CD4-positive, alpha-beta T cell (primary cell): ENCODE results near the gene PCDHAC2. TPM values are rescaled to one million over a fixed set of nuclear protein-coding genes. Genes with fewer than 3 reads are reported as not detected.

ENCODE experiments used
- ATAC-seq: fragments of 200-7000 bp; cut with Tn5 transposase; one replicate; pipeline ENCODE4 v1.10.0; 2022; ENCODE audit warnings: mild to moderate bottlenecking; ENCODE audit not compliant: poor library complexity
- CTCF ChIA-PET: fragments of 350-600 bp; sonication (Branson Sonifier 250); formaldehyde crosslinking; loops from one replicate; lab custom pipeline; 2021; ENCODE audit warnings: antibody characterized with exemption, inconsistent platforms; lab: Charles Lee
- POLR2A ChIA-PET: fragments of 350-600 bp; sonication (Branson Sonifier 250); formaldehyde crosslinking; loops from one replicate; lab custom pipeline; 2021; ENCODE audit warnings: antibody characterized with exemption, inconsistent platforms; lab: Charles Lee
- DNase-seq, 14 experiments: peaks; one replicate each; pipeline ENCODE4 v3.0.0-alpha.2; 2013 to 2020; ENCODE audit warnings: mixed read lengths in 2 of 14
- H3K27ac ChIP-seq, 2 donors: one replicate each; pipeline versions ENCODE4 v1.5.1 to v1.7.0; 2013; ENCODE audit warnings: low read length in 2 of 2, low read depth in 1 of 2, mild to moderate bottlenecking in 1 of 2
- H3K27me3 ChIP-seq, 2 experiments: 1 replicate in 1 of 2; 2 replicates in 1 of 2; pipeline versions ENCODE4 v1.6.1 to v1.7.0; 2013; ENCODE audit warnings: low read length in 2 of 2, control low read depth in 1 of 2, mild to moderate bottlenecking in 1 of 2, moderate library complexity in 1 of 2; ENCODE audit not compliant: insufficient read depth in 2 of 2, control insufficient read depth in 1 of 2
- H3K36me3 ChIP-seq: one replicate; pipeline ENCODE4 v1.6.1; 2013; ENCODE audit warnings: low read length, control low read depth; ENCODE audit not compliant: insufficient read depth
- H3K4me1 ChIP-seq: one replicate; pipeline ENCODE4 v1.6.1; 2013; ENCODE audit warnings: low read length, control low read depth; ENCODE audit not compliant: insufficient read depth
- H3K4me3 ChIP-seq: one replicate; pipeline ENCODE4 v1.5.1; 2013; ENCODE audit warnings: mild to moderate bottlenecking, low read length, moderate library complexity
- H3K9me3 ChIP-seq, 2 experiments: 1 replicate in 1 of 2; 2 replicates in 1 of 2; pipeline versions ENCODE4 v1.6.1 to v1.7.0; 2013; ENCODE audit warnings: low read length in 2 of 2, mild to moderate bottlenecking in 2 of 2, control low read depth in 1 of 2, moderate library complexity in 1 of 2; ENCODE audit not compliant: control insufficient read depth in 1 of 2, insufficient read depth in 1 of 2
- H3K27ac Mint-ChIP-seq: one replicate; pipeline ENCODE4 v1.8.0; 2020; ENCODE audit warnings: mixed read lengths
- H3K27me3 Mint-ChIP-seq: one replicate; pipeline ENCODE4 v1.8.0; 2021; ENCODE audit warnings: mixed read lengths
- H3K36me3 Mint-ChIP-seq: one replicate; pipeline ENCODE4 v1.8.0; 2021; ENCODE audit warnings: low read depth, mixed read lengths
- H3K4me1 Mint-ChIP-seq: one replicate; pipeline ENCODE4 v1.8.0; 2021; ENCODE audit warnings: low read depth, mixed read lengths
- H3K4me3 Mint-ChIP-seq: one replicate; pipeline ENCODE4 v1.8.0; 2020; ENCODE audit warnings: mild to moderate bottlenecking, mixed read lengths
- H3K9me3 Mint-ChIP-seq: one replicate; pipeline ENCODE4 v1.8.0; 2020; ENCODE audit warnings: mixed read lengths
- intact Hi-C, 2 experiments: fragments of 100-400 bp; cut with DNase I in 1 of 2; cut with micrococcal nuclease in 1 of 2; formaldehyde crosslinking; loops; one replicate each; pipeline versions ENCODE4 v1.15.1 to v1.9.0; 2023 to 2025; cut with DNase I, micrococcal nuclease
- total RNA-seq, 174 experiments: library from RNA in 2 of 174; stranded (reverse) in 2 of 174; gene quantifications; one replicate each; pipeline ENCODE4 v1.2.3 and lab custom pipeline; 2021 to 2026
- TF ChIP-seq, protein P1 (sequence below): fragments of 200-600 bp; IDR thresholded peaks from one replicate; pipeline ENCODE4 v1.8.0; 2022; ENCODE audit warnings: antibody characterized with exemption, mild to moderate bottlenecking

The PCDHAC2 gene
- total RNA-seq, 2 experiments from 2014 or later: not detected

- H3K4me3 Mint-ChIP-seq: no peak overlapping the region
- DNase-seq (no peak), ATAC-seq (no peak)
- H3K9me3 Mint-ChIP-seq: no peaks in the 10 kb centered on the region
- peaks cover 25% of the 10 kb centered on the region in 2 experiments for H3K27me3 ChIP-seq
- ChIA-PET CTCF (no interaction called here), POLR2A (no interaction called here)
- H3K27ac Mint-ChIP-seq: no peak overlapping the region
- H3K4me1 Mint-ChIP-seq: peaks cover 9% of the 10 kb centered on the region
- H3K36me3 Mint-ChIP-seq: no peaks in the 10 kb centered on the region
- H3K36me3 ChIP-seq: no peaks in the 10 kb centered on the region
- intact Hi-C loops: no loop called here
- H3K9me3 ChIP-seq: peaks cover 0 to 6% of the 10 kb centered on the region in 2 experiments
- H3K4me3 ChIP-seq: no peak overlapping the region
- H3K27me3 Mint-ChIP-seq: peaks cover 71% of the 10 kb centered on the region
- TF ChIP-seq, protein P1, sequence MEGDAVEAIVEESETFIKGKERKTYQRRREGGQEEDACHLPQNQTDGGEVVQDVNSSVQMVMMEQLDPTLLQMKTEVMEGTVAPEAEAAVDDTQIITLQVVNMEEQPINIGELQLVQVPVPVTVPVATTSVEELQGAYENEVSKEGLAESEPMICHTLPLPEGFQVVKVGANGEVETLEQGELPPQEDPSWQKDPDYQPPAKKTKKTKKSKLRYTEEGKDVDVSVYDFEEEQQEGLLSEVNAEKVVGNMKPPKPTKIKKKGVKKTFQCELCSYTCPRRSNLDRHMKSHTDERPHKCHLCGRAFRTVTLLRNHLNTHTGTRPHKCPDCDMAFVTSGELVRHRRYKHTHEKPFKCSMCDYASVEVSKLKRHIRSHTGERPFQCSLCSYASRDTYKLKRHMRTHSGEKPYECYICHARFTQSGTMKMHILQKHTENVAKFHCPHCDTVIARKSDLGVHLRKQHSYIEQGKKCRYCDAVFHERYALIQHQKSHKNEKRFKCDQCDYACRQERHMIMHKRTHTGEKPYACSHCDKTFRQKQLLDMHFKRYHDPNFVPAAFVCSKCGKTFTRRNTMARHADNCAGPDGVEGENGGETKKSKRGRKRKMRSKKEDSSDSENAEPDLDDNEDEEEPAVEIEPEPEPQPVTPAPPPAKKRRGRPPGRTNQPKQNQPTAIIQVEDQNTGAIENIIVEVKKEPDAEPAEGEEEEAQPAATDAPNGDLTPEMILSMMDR: no peak
- H3K27ac ChIP-seq: no peak overlapping the region
- H3K4me1 ChIP-seq: peaks cover 7% of the 10 kb centered on the region
These were observed 37.7 kb downstream of the PCDHAC2 start for GRCh38 chr5:141003791-141004611.

DNA sequence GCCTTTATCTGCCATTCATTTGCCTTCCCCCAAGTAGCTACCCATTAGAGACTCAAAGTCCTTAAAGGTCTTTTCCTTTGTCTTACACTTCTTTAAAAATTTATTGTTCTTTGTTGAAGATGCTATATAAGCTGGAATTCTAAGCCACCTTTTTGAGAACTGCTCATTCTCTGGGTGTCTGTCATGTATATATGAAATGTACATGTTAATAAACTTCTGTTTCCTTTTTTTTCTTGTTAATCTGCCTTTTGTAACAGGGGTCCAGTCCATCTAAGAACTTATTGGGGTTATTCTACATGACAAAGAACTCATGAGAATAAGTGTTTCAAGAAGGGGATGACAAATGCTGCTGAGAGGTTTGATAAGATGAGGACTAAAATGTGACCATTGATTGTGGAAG is 41.5 kb downstream of the PCDHAC2 start:
- Mint-ChIP-seq H3K4me1 (no peaks in the 10 kb centered on the region), H3K27me3 (peaks cover 45% of the 10 kb centered on the region), H3K36me3 (no peaks in the 10 kb centered on the region), H3K4me3 (no peak overlapping the region), H3K27ac (no peak overlapping the region), H3K9me3 (no peaks in the 10 kb centered on the region)
- Histone ChIP-seq H3K4me3 (no peak overlapping the region), H3K27me3 (peaks cover 10 to 19% of the 10 kb centered on the region in 2 experiments), H3K4me1 (no peaks in the 10 kb centered on the region), H3K27ac (no peak overlapping the region), H3K36me3 (no peaks in the 10 kb centered on the region), H3K9me3 (no peaks in the 10 kb centered on the region)
- POLR2A ChIA-PET: no interaction called here
- DNase-seq: no peak
- CTCF ChIA-PET: no interaction called here
- TF ChIP-seq, protein P1: no peak
- ATAC-seq: no peak
- intact Hi-C loops: no loop called here

- Mint-ChIP-seq H3K27me3 (peaks cover 29% of the 10 kb centered on the region), H3K9me3 (no peaks in the 10 kb centered on the region), H3K36me3 (no peaks in the 10 kb centered on the region), H3K4me3 (no peak overlapping the region), H3K4me1 (no peaks in the 10 kb centered on the region), H3K27ac (no peak overlapping the region)
- no peaks in the 10 kb centered on the region for H3K36me3 ChIP-seq
- ATAC-seq (no peak), DNase-seq (no peak)
- H3K4me3 ChIP-seq: no peak overlapping the region
- peaks cover 2 to 6% of the 10 kb centered on the region in 2 experiments for H3K27me3 ChIP-seq
- CTCF ChIA-PET: no interaction called here
- H3K9me3 ChIP-seq: no peaks in the 10 kb centered on the region
- TF ChIP-seq, protein P1: no peak
- POLR2A ChIA-PET: no interaction called here
- no peaks in the 10 kb centered on the region for H3K4me1 ChIP-seq
- intact Hi-C loops: no loop called here
- no peak overlapping the region for H3K27ac ChIP-seq
These were observed 43.9 kb downstream of the PCDHAC2 start for GRCh38 chr5:141010047-141010793.
